SH-SY5Y (cell line): ENCODE data around the gene KCNAB1.

ENCODE experiments used
- GATA2 ChIP-seq: IDR thresholded peaks from 2 replicates; pipeline ENCODE4 v1.6.1; 2011; ENCODE audit warnings: mild to moderate bottlenecking, low read depth, low read length
- GATA3 ChIP-seq: IDR thresholded peaks from 2 replicates; pipeline ENCODE4 v1.6.1; 2011; ENCODE audit warnings: low read depth, mild to moderate bottlenecking, low read length, moderate library complexity

GRCh38 chr3:156339491-156339890 is 219.1 kb downstream of the KCNAB1 start:
- TF ChIP-seq GATA2 (no peak), GATA3 (no peak)
